ENCODE measurements around the gene SRRT. TPM values are rescaled to one million over a fixed set of nuclear protein-coding genes. Genes with fewer than 3 reads are reported as not detected.
A peak's percentile ranks its signal among the peaks of the same experiment; 100 is the strongest.
"Not testable (repeated sequence)": the region's sequence is repeated elsewhere in the genome, so short reads cannot be mapped to it uniquely, and the experiment has no call there.

Gene SRRT
- total and polyA plus RNA-seq, 7 experiments from 2014 or later: 43.6 to 271 (median 255) TPM

GRCh38 chr7:100900978-100901377, 26.1 kb downstream of the SRRT start:
- Histone ChIP-seq H3K4me1 (ENCODE audit: control insufficient read depth in 2 of 2, insufficient read depth in 2 of 2, low read length in 2 of 2) (peaks cover 6 to 7% of the 10 kb centered on the region in 2 donors), H3K27ac (ENCODE audit: low read depth, low read length) (no peak overlapping the region), H3K27me3 (ENCODE audit: control insufficient read depth in 2 of 2, insufficient read depth in 2 of 2, low read length in 2 of 2) (peaks cover 6 to 9% of the 10 kb centered on the region in 2 donors), H3K36me3 (ENCODE audit: control insufficient read depth in 2 of 3, insufficient read depth in 3 of 3, low read length in 3 of 3) (no peaks in the 10 kb centered on the region), H3K9me3 (ENCODE audit: control insufficient read depth in 2 of 3, low read length in 3 of 3) (no peaks in the 10 kb centered on the region), H3K4me3 (ENCODE audit: low read length) (no peak overlapping the region)
- intact Hi-C loops (cut with micrococcal nuclease): no loop called here
- H3K4me1 Mint-ChIP-seq: peaks cover 0 to 11% (median 5%) of the 10 kb centered on the region in 7 donors
- no peak for ATAC-seq
- CTCF ChIA-PET: interaction anchor here (1.2 kb wide), 1 partner anchor 183 kb away, joined by 4 read pairs; no protein-coding TSS in a partner anchor
- POLR2A ChIA-PET: no interaction called here
- no peaks in the 10 kb centered on the region for H3K36me3 Mint-ChIP-seq
- no peak for DNase-seq
- H3K4me3 Mint-ChIP-seq: no peak overlapping the region
- H3K9me3 Mint-ChIP-seq: no peaks in the 10 kb centered on the region
- H3K27me3 Mint-ChIP-seq: peaks cover 21 to 31% (median 29%) of the 10 kb centered on the region in 5 donors
- H3K27ac Mint-ChIP-seq: no peak overlapping the region

GRCh38 chr7:100901921-100902332, 27.0 kb downstream of the SRRT start:
- no peaks in the 10 kb centered on the region for H3K4me1 ChIP-seq (ENCODE audit: control insufficient read depth in 2 of 2, insufficient read depth in 2 of 2, low read length in 2 of 2)
- no peaks in the 10 kb centered on the region for H3K9me3 ChIP-seq (ENCODE audit: control insufficient read depth in 2 of 3, low read length in 3 of 3)
- Mint-ChIP-seq H3K4me1 (peaks cover 0 to 5% (median 0%) of the 10 kb centered on the region in 7 donors), H3K4me3 (no peak overlapping the region), H3K36me3 (no peaks in the 10 kb centered on the region), H3K9me3 (no peaks in the 10 kb centered on the region), H3K27ac (no peak overlapping the region), H3K27me3 (peaks cover 16 to 26% (median 24%) of the 10 kb centered on the region in 5 donors)
- intact Hi-C loops (cut with micrococcal nuclease): no loop called here
- no peak overlapping the region for H3K27ac ChIP-seq (ENCODE audit: low read depth, low read length)
- H3K27me3 ChIP-seq (ENCODE audit: control insufficient read depth in 2 of 2, insufficient read depth in 2 of 2, low read length in 2 of 2): peaks cover 0 to 3% of the 10 kb centered on the region in 2 donors
- CTCF ChIA-PET: no interaction called here
- no peak for ATAC-seq
- no peak overlapping the region for H3K4me3 ChIP-seq (ENCODE audit: low read length)
- DNase-seq: no peak
- POLR2A ChIA-PET: no interaction called here
- H3K36me3 ChIP-seq (ENCODE audit: control insufficient read depth in 2 of 3, insufficient read depth in 3 of 3, low read length in 3 of 3): no peaks in the 10 kb centered on the region

- Mint-ChIP-seq H3K36me3 (no peaks in the 10 kb centered on the region), H3K27me3 (peaks cover 14 to 21% (median 19%) of the 10 kb centered on the region in 5 donors), H3K4me1 (peaks cover 0 to 5% (median 0%) of the 10 kb centered on the region in 7 donors), H3K4me3 (no peak overlapping the region), H3K9me3 (no peaks in the 10 kb centered on the region), H3K27ac (no peak overlapping the region)
- intact Hi-C loops (cut with micrococcal nuclease): no loop called here
- no peak overlapping the region for H3K27ac ChIP-seq (ENCODE audit: low read depth, low read length)
- ATAC-seq (no peak), DNase-seq (no peak)
- no peaks in the 10 kb centered on the region for H3K36me3 ChIP-seq (ENCODE audit: control insufficient read depth in 2 of 3, insufficient read depth in 3 of 3, low read length in 3 of 3)
- CTCF ChIA-PET: interaction anchor here (1.0 kb wide), 1 partner anchor 241 kb away, joined by 5 read pairs; no protein-coding TSS in a partner anchor
- no peaks in the 10 kb centered on the region for H3K9me3 ChIP-seq (ENCODE audit: control insufficient read depth in 2 of 3, low read length in 3 of 3)
- H3K4me1 ChIP-seq (ENCODE audit: control insufficient read depth in 2 of 2, insufficient read depth in 2 of 2, low read length in 2 of 2): no peaks in the 10 kb centered on the region
- H3K4me3 ChIP-seq (ENCODE audit: low read length): no peak overlapping the region
- H3K27me3 ChIP-seq (ENCODE audit: control insufficient read depth in 2 of 2, insufficient read depth in 2 of 2, low read length in 2 of 2): no peaks in the 10 kb centered on the region
- POLR2A ChIA-PET: no interaction called here
Observed at GRCh38 chr7:100902638-100903037, 27.7 kb downstream of the SRRT start.

GRCh38 chr7:100908512-100908911, 33.6 kb downstream of the SRRT start:
- H3K4me1 ChIP-seq (ENCODE audit: control insufficient read depth in 2 of 2, insufficient read depth in 2 of 2, low read length in 2 of 2): no peaks in the 10 kb centered on the region
- intact Hi-C loops (cut with micrococcal nuclease): no loop called here
- H3K9me3 ChIP-seq (ENCODE audit: control insufficient read depth in 2 of 3, low read length in 3 of 3): no peaks in the 10 kb centered on the region
- no peaks in the 10 kb centered on the region for H3K36me3 Mint-ChIP-seq
- ChIA-PET CTCF (no interaction called here), POLR2A (no interaction called here)
- H3K4me3 Mint-ChIP-seq: no peak overlapping the region
- peaks cover 0 to 3% (median 0%) of the 10 kb centered on the region in 7 donors for H3K4me1 Mint-ChIP-seq
- no peak for ATAC-seq
- H3K9me3 Mint-ChIP-seq: peaks cover 0 to 5% (median 0%) of the 10 kb centered on the region in 11 donors
- no peak overlapping the region for H3K27ac ChIP-seq (ENCODE audit: low read depth, low read length)
- H3K27ac Mint-ChIP-seq: no peak overlapping the region
- H3K36me3 ChIP-seq (ENCODE audit: control insufficient read depth in 2 of 3, insufficient read depth in 3 of 3, low read length in 3 of 3): no peaks in the 10 kb centered on the region
- DNase-seq: no peak
- no peak overlapping the region for H3K4me3 ChIP-seq (ENCODE audit: low read length)
- H3K27me3 ChIP-seq (ENCODE audit: control insufficient read depth in 2 of 2, insufficient read depth in 2 of 2, low read length in 2 of 2): no peaks in the 10 kb centered on the region
- peaks cover 0 to 19% (median 0%) of the 10 kb centered on the region in 5 donors for H3K27me3 Mint-ChIP-seq

- H3K9me3 Mint-ChIP-seq; H3K36me3 ChIP-seq (ENCODE audit: control insufficient read depth in 2 of 3, insufficient read depth in 3 of 3, low read length in 3 of 3); H3K4me3 ChIP-seq (ENCODE audit: low read length); intact Hi-C loops (cut with micrococcal nuclease); H3K36me3 Mint-ChIP-seq; H3K27me3 ChIP-seq (ENCODE audit: control insufficient read depth in 2 of 2, insufficient read depth in 2 of 2, low read length in 2 of 2); POLR2A ChIA-PET; H3K4me1 ChIP-seq (ENCODE audit: control insufficient read depth in 2 of 2, insufficient read depth in 2 of 2, low read length in 2 of 2); H3K27ac ChIP-seq (ENCODE audit: low read depth, low read length); DNase-seq; H3K27ac Mint-ChIP-seq; H3K9me3 ChIP-seq (ENCODE audit: control insufficient read depth in 2 of 3, low read length in 3 of 3); H3K4me1 Mint-ChIP-seq; H3K4me3 Mint-ChIP-seq; CTCF ChIA-PET: not testable (repeated sequence)
- H3K27me3 Mint-ChIP-seq: peaks cover 0 to 19% (median 9%) of the 10 kb centered on the region in 5 donors
- ATAC-seq: peak; percentile 76
Observed at GRCh38 chr7:100910443-100910842, 35.5 kb downstream of the SRRT start.

- Histone ChIP-seq H3K9me3 (ENCODE audit: control insufficient read depth in 2 of 3, low read length in 3 of 3) (no peaks in the 10 kb centered on the region), H3K4me3 (ENCODE audit: low read length) (no peak overlapping the region), H3K36me3 (ENCODE audit: control insufficient read depth in 2 of 3, insufficient read depth in 3 of 3, low read length in 3 of 3) (no peaks in the 10 kb centered on the region), H3K27ac (ENCODE audit: low read depth, low read length) (no peak overlapping the region), H3K4me1 (ENCODE audit: control insufficient read depth in 2 of 2, insufficient read depth in 2 of 2, low read length in 2 of 2) (no peaks in the 10 kb centered on the region), H3K27me3 (ENCODE audit: control insufficient read depth in 2 of 2, insufficient read depth in 2 of 2, low read length in 2 of 2) (no peaks in the 10 kb centered on the region)
- POLR2A ChIA-PET: no interaction called here
- no peak for DNase-seq
- ATAC-seq: no peak
- CTCF ChIA-PET: no interaction called here
- Mint-ChIP-seq H3K36me3 (no peaks in the 10 kb centered on the region), H3K4me3 (no peak overlapping the region), H3K27ac (no peak overlapping the region), H3K27me3 (peaks cover 0 to 22% (median 9%) of the 10 kb centered on the region in 5 donors), H3K9me3 (peaks cover 0 to 5% (median 0%) of the 10 kb centered on the region in 11 donors), H3K4me1 (peaks cover 0 to 3% (median 0%) of the 10 kb centered on the region in 7 donors)
- intact Hi-C loops (cut with micrococcal nuclease): no loop called here
Observed at GRCh38 chr7:100911484-100911883, 36.6 kb downstream of the SRRT start.

- no peak overlapping the region for H3K4me3 ChIP-seq (ENCODE audit: low read length)
- no peaks in the 10 kb centered on the region for H3K4me1 ChIP-seq (ENCODE audit: control insufficient read depth in 2 of 2, insufficient read depth in 2 of 2, low read length in 2 of 2)
- no peaks in the 10 kb centered on the region for H3K36me3 Mint-ChIP-seq
- H3K4me1 Mint-ChIP-seq: peaks cover 0 to 3% (median 0%) of the 10 kb centered on the region in 7 donors
- no peak overlapping the region for H3K4me3 Mint-ChIP-seq
- no peaks in the 10 kb centered on the region for H3K9me3 Mint-ChIP-seq
- no peak for DNase-seq
- H3K27ac Mint-ChIP-seq: no peak overlapping the region
- H3K27me3 Mint-ChIP-seq: peaks cover 5 to 26% (median 13%) of the 10 kb centered on the region in 5 donors
- no peaks in the 10 kb centered on the region for H3K36me3 ChIP-seq (ENCODE audit: control insufficient read depth in 2 of 3, insufficient read depth in 3 of 3, low read length in 3 of 3)
- no peaks in the 10 kb centered on the region for H3K27me3 ChIP-seq (ENCODE audit: control insufficient read depth in 2 of 2, insufficient read depth in 2 of 2, low read length in 2 of 2)
- no peaks in the 10 kb centered on the region for H3K9me3 ChIP-seq (ENCODE audit: control insufficient read depth in 2 of 3, low read length in 3 of 3)
- CTCF ChIA-PET: interaction anchor here (0.6 kb wide), 1 partner anchor 16 kb away, joined by 3 read pairs; no protein-coding TSS in a partner anchor
- intact Hi-C loops (cut with micrococcal nuclease): no loop called here
- no peak for ATAC-seq
- H3K27ac ChIP-seq (ENCODE audit: low read depth, low read length): no peak overlapping the region
- POLR2A ChIA-PET: no interaction called here
Observed at GRCh38 chr7:100914208-100914878, 39.4 kb downstream of the SRRT start.

Data from naive thymus-derived CD4-positive, alpha-beta T cell (primary cell).